Rectal smooth muscle tissue (tissue), 1 donor: ENCODE results near the gene UBAP2.

Experiments
- H3K27ac ChIP-seq: one replicate; pipeline ENCODE4 v1.7.0; 2013; ENCODE audit warnings: low read depth, low read length, inconsistent platforms
- H3K27me3 ChIP-seq: one replicate; pipeline ENCODE4 v1.7.0; 2013; ENCODE audit warnings: low read length; ENCODE audit not compliant: control insufficient read depth, insufficient read depth
- H3K36me3 ChIP-seq: one replicate; pipeline ENCODE4 v1.7.0; 2013; ENCODE audit warnings: low read length; ENCODE audit not compliant: control insufficient read depth, insufficient read depth
- H3K4me1 ChIP-seq: one replicate; pipeline ENCODE4 v1.7.0; 2013; ENCODE audit warnings: low read length; ENCODE audit not compliant: control insufficient read depth, insufficient read depth
- H3K4me3 ChIP-seq: one replicate; pipeline ENCODE4 v1.7.0; 2013; ENCODE audit warnings: low read length
- H3K9ac ChIP-seq: one replicate; pipeline ENCODE4 v1.7.0; 2013; ENCODE audit warnings: low read length

Gene UBAP2

DNA sequence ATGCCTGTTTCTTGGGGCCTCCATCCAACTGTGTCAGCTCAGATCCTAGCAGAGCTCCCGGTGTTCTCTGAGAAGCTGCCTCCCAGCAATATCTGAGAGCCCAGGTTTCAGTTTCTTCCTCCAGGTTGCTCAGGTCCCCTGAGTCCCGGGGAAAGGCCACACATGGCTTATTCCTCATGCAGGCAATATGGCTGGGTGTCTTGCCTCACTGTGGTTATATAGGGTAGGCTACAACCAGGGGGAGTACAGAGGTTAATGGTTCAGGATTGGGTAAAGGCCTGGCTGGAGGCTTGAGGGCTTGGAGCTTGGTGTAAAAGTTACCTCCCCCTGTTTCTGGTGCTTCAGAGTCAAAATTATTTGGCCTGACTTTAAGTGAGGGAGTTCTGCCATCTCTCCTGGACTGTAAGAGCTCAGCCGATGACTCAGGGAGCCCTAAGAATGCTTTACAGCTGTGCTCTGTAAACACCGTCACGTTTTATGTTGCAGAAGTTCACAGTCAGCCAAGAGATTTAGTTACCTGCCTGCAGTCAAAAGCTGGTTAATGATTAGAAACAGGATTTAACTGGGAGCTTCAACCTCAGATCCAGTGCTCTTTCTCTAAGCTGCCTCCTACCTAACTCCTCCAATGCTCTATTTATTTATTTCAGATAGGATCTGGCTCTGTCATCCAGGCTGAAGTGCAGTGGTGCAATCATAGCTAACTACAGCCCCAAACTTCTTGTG lies 24.3 kb upstream of the UBAP2 start:
- no peak overlapping the region for H3K9ac ChIP-seq
- H3K4me3 ChIP-seq, result no peak overlapping the region
- H3K27ac ChIP-seq, result peak overlapping the region; percentile 75
- H3K27me3 ChIP-seq, result no peaks in the 10 kb centered on the region
- H3K36me3 ChIP-seq, result no peaks in the 10 kb centered on the region
- peaks cover 6% of the 10 kb centered on the region for H3K4me1 ChIP-seq

DNA sequence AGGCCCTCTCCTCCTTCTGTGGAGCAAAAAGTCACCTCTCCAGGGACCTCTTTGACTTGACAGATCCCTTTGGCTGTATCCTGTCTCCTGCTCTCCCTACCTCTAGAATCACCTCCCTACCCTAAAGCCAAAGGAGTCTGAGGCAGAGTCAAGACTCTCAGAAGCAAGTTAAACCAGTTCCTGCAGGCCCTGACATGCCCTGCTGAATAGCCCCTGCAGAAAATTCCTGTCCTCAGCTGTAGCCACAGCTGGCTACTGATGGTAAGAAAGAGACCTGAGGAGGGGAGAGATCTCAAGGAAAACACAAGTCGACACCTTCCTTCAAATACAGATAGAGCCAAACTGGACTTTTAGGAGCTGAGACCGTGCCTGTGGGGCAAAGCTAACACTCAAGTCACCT lies 23.7 kb upstream of the UBAP2 start:
- peaks cover 6% of the 10 kb centered on the region for H3K4me1 ChIP-seq
- H3K36me3 ChIP-seq, result no peaks in the 10 kb centered on the region
- no peak overlapping the region for H3K9ac ChIP-seq
- H3K4me3 ChIP-seq, result no peak overlapping the region
- no peaks in the 10 kb centered on the region for H3K27me3 ChIP-seq
- H3K27ac ChIP-seq, result peak overlapping the region; percentile 75

DNA sequence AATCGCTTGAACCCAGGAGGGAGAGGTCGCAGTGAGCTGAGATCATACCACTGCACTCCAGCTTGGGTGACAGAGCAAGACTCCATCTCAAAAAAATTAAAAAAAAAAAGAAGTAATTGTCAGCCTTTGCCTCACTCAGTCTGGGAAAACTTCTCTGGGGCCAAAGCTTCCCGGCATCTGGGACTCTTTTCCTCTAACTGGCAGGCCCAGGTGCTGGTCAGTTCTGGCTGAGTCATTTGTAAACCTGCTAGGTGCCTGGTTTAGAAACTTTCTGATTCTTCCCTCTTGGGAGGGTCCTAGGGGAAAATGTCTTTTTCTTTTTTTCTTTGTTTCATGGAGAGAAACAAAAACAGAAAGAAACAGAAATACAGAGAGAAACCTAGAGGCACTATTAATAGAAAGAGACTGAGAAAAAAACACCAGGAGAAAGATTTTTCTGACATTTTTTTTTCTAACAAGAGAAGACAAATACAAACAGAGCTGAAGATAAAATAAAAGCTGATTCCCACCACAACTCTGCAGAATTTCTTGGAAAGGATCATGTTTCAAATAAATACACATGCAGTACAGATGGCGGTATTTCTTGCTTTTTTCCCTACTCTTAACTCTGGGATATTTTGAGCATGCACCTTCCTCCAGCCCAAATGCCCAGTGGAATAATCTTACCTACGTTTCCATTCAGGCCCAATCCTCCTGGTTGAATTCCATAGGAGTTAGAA lies 22.1 kb upstream of the UBAP2 start:
- Histone ChIP-seq H3K9ac (no peak overlapping the region), H3K36me3 (no peaks in the 10 kb centered on the region), H3K4me1 (peaks cover 6% of the 10 kb centered on the region), H3K27ac (no peak overlapping the region), H3K27me3 (no peaks in the 10 kb centered on the region), H3K4me3 (no peak overlapping the region)

DNA sequence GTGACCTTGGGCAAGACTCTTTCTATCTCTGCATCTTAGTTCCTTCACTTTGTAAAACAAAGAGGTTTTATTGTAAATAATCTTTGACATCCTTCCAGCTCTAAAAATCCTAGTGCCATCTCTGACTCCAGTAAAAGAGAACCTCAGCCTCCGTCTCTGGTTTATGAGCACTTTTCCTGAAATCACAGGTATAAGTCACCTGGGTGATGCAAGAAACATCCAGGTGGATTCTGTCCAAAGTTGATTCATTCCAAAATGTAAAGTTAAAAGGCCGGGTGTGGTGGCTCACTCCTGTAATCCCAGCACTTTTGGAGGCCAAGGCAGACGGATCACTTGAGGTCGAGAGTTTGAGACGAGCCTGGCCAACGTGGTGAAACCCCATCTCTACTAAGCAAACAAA lies 21.1 kb upstream of the UBAP2 start:
- no peak overlapping the region for H3K27ac ChIP-seq
- peaks cover 6% of the 10 kb centered on the region for H3K4me1 ChIP-seq
- no peak overlapping the region for H3K9ac ChIP-seq
- H3K27me3 ChIP-seq, result no peaks in the 10 kb centered on the region
- H3K4me3 ChIP-seq, result no peak overlapping the region
- no peaks in the 10 kb centered on the region for H3K36me3 ChIP-seq

- Histone ChIP-seq H3K27ac (no peak overlapping the region), H3K36me3 (no peaks in the 10 kb centered on the region), H3K9ac (no peak overlapping the region), H3K4me1 (no peaks in the 10 kb centered on the region), H3K4me3 (no peak overlapping the region), H3K27me3 (no peaks in the 10 kb centered on the region)
Observed at GRCh38 chr9:34065541-34065940, 16.9 kb upstream of the UBAP2 start.

DNA sequence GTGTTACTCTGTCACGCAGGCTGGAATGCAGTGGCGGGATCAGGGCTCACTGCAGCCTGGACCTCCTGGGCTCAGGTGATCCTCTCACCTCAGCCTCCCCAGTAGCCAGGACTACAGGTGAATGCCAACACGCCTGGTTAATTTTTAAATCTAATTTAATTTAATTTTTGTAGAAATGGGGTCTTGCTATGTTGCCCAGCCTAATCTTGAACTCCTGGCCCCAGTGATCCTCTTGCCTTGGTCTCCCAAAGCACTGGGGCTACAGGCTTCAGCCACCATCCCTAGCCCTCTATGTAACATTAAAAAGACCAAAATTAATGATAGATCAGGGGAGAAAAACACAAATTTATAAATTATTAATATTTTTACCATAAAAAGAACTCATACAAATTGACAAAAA lies 11.3 kb upstream of the UBAP2 start:
- no peak overlapping the region for H3K27ac ChIP-seq
- no peak overlapping the region for H3K9ac ChIP-seq
- no peak overlapping the region for H3K4me3 ChIP-seq
- no peaks in the 10 kb centered on the region for H3K36me3 ChIP-seq
- no peaks in the 10 kb centered on the region for H3K27me3 ChIP-seq
- no peaks in the 10 kb centered on the region for H3K4me1 ChIP-seq

- Histone ChIP-seq H3K36me3 (no peaks in the 10 kb centered on the region), H3K9ac (no peak overlapping the region), H3K27me3 (no peaks in the 10 kb centered on the region), H3K27ac (no peak overlapping the region), H3K4me3 (no peak overlapping the region), H3K4me1 (no peaks in the 10 kb centered on the region)
Observed at GRCh38 chr9:34059281-34059680, 10.6 kb upstream of the UBAP2 start.

- Histone ChIP-seq H3K4me1 (peaks cover 10% of the 10 kb centered on the region), H3K9ac (no peak overlapping the region), H3K36me3 (no peaks in the 10 kb centered on the region), H3K27me3 (no peaks in the 10 kb centered on the region), H3K27ac (peak overlapping the region; percentile 95), H3K4me3 (peak overlapping the region; percentile 78)
Observed at GRCh38 chr9:34049630-34050384, 1.1 kb upstream of the UBAP2 start.

GRCh38 chr9:34047864-34048726 lies 592 bp downstream of the UBAP2 start:
- Histone ChIP-seq H3K36me3 (no peaks in the 10 kb centered on the region), H3K9ac (peak overlapping the region; percentile 26), H3K4me3 (peak overlapping the region; percentile 78), H3K27ac (peak overlapping the region; percentile 95), H3K27me3 (no peaks in the 10 kb centered on the region), H3K4me1 (peaks cover 10% of the 10 kb centered on the region)

DNA sequence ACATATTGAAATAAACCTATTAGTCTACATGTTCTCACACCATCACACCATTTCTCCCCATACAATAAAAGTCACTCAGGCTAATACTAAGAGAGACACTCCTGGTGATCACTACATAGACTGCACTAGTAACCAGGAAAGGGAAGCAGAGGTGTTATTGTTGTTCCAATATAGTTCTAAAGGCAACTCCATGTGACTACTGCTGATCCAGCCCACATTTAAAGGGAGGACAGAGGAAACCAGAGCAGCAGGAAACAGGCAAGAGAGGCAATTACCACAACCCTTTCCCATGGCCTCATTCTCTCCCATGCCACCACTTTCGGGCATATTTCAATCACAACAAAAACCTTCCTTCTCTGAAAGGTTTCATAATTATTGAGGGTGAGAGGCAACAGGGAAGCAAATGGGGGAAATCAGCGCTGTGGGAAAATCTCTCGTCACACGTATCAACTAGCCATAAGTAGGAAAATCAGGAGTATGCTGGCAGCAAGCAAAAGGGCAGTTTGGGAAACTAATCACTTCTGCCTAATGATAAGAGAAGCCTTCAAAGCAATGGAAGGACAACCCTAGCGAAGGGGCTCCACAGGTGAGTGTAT lies 1.8 kb downstream of the UBAP2 start:
- no peak overlapping the region for H3K27ac ChIP-seq
- peak overlapping the region; percentile 42 for H3K4me3 ChIP-seq
- no peaks in the 10 kb centered on the region for H3K27me3 ChIP-seq
- no peak overlapping the region for H3K9ac ChIP-seq
- H3K4me1 ChIP-seq, result peaks cover 10% of the 10 kb centered on the region
- no peaks in the 10 kb centered on the region for H3K36me3 ChIP-seq

- H3K9ac ChIP-seq, result no peak overlapping the region
- no peaks in the 10 kb centered on the region for H3K27me3 ChIP-seq
- H3K4me1 ChIP-seq, result peaks cover 10% of the 10 kb centered on the region
- no peak overlapping the region for H3K27ac ChIP-seq
- H3K4me3 ChIP-seq, result no peak overlapping the region
- H3K36me3 ChIP-seq, result no peaks in the 10 kb centered on the region
Observed at GRCh38 chr9:34045903-34046302, 2.8 kb downstream of the UBAP2 start.
